Forelimb muscle (tissue), 1 donor: ENCODE results near the gene PTBP1. TPM values are rescaled to one million over a fixed set of nuclear protein-coding genes. Genes with fewer than 3 reads are reported as not detected.
"Not testable (repeated sequence)": the region's sequence is repeated elsewhere in the genome, so short reads cannot be mapped to it uniquely, and the experiment has no call there.

Experiments
- DNase-seq: peaks from one replicate; pipeline ENCODE4 v3.0.0-alpha.2; 2013; ENCODE audit warnings: low read depth
- polyA plus RNA-seq: library from polyadenylated mRNA; unstranded; fragments of 120-200 nt; gene quantifications from one replicate; pipeline ENCODE4 v1.2.1, GENCODE V29; 2013; ENCODE audit not compliant: insufficient read length

PTBP1 gene
- polyA plus RNA-seq, 1 donor, result 101 TPM

- DNase-seq, result no peak
These were observed 13.0 kb downstream of the PTBP1 start for GRCh38 chr19:810077-810855.

GRCh38 chr19:810883-811489 lies 13.7 kb downstream of the PTBP1 start:
- no peak for DNase-seq

DNA sequence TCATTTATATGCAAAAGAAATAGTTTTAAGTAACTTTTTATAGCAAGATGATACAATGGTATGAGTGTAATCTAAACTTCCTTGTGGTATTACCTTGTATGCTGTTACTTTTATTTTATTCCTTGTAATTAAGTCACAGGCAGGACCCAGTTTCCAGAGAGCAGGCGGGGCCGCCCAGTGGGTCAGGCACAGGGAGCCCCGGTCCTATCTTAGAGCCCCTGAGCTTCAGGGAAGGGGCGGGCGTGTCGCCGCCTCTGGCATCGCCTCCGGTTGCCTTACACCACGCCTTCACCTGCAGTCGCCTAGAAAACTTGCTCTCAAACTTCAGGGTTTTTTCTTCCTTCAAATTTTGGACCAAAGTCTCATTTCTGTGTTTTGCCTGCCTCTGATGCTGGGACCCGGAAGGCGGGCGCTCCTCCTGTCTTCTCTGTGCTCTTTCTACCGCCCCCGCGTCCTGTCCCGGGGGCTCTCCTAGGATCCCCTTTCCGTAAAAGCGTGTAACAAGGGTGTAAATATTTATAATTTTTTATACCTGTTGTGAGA lies 14.3 kb downstream of the PTBP1 start:
- DNase-seq, result no peak

DNA sequence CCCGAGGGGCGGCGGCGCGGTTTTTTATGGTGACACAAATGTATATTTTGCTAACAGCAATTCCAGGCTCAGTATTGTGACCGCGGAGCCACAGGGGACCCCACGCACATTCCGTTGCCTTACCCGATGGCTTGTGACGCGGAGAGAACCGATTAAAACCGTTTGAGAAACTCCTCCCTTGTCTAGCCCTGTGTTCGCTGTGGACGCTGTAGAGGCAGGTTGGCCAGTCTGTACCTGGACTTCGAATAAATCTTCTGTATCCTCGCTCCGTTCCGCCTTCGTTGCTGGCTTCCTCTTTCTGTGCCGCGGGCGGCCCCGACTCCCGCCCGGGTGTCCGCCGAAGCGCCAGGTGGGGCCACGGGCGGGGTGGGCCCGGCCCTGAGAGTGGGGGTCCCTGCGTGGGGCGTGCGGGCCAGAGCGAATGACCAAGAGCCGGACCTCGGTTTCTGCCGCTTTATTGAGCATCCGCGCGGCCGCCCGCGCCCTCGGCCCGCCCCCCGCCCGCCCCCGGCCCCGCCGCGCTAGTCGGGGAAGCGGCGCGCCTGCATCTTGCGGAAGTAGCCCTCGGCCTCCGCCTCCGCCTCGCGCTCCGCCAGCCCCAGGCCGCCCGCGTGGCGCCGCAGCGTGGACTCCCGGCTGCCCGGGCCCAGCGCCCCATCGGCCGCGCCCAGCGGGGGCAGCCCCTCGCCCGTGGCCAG lies 14.9 kb downstream of the PTBP1 start:
- DNase-seq, result no peak

- no peak for DNase-seq
These were observed 15.5 kb downstream of the PTBP1 start for GRCh38 chr19:812747-813218.

GRCh38 chr19:813219-814151 lies 16.2 kb downstream of the PTBP1 start:
- DNase-seq, result no peak

- DNase-seq, result no peak
These were observed 17.2 kb downstream of the PTBP1 start for GRCh38 chr19:814152-815078.

- no peak for DNase-seq
These were observed 18.0 kb downstream of the PTBP1 start for GRCh38 chr19:815079-815774.

DNA sequence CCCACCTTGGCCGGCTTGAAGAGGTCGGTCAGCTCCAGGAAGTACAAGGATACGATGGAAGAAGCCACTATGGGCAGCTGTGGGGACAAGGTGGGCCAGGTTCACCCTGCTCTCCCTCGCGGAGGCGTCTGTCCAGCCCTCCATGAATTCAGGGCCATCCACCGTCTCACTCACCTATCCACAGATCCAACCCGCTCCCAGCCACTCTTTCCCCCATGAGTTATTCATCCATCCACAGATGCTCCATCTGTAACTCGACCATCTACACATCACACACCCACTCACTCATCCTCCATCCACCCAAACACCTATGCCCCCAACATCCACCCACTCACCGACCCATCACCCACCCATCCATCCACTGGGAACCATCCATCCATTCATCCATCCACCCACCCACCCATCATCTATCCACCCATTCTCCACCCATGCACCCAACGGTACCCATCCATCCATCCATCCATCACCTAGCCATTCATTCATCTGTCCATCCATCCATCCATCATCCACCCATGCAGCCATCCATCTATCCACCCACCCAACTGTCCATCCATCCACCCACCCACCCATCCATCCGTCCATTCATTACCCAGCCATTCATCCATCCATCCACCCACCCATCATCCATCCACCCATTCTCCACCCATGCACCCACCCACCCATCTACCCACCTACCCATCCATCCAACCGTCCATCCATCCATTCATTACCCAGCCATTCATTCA lies 18.7 kb downstream of the PTBP1 start:
- DNase-seq, result no peak

- no peak for DNase-seq
These were observed 19.2 kb downstream of the PTBP1 start for GRCh38 chr19:816500-816857.

- DNase-seq, result not testable (repeated sequence)
These were observed 23.0 kb downstream of the PTBP1 start for GRCh38 chr19:820212-820611.

DNA sequence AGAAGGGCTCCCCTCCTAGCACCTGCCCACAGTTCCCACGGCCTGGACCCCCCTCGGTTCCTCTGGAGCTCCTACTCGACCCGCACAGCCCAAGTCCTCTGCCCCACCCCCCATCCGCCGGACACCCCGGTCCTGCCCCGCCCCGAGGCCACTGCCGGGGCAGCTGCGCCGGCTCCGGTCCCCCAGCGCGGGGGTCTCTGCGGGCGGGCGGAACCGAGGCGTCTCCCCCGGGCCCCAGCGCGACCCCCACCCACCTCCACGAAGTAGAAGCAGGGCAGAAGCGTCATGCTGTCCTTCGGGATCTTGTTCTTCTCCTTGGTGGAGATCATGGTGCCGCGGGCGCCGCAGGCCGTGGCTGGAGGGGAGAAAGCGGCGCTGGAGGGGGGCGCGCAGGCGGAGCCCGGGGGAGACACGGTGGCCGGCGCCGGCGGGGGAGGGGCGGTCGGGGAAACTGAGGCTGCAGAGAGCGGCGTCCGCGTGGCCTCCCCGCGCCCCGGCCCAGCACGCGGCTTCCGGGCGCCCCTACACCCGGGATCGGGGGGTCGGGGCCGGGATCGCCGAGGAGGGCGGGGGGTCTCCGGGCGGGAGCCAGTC lies 24.1 kb downstream of the PTBP1 start:
- DNase-seq, result no peak

DNA sequence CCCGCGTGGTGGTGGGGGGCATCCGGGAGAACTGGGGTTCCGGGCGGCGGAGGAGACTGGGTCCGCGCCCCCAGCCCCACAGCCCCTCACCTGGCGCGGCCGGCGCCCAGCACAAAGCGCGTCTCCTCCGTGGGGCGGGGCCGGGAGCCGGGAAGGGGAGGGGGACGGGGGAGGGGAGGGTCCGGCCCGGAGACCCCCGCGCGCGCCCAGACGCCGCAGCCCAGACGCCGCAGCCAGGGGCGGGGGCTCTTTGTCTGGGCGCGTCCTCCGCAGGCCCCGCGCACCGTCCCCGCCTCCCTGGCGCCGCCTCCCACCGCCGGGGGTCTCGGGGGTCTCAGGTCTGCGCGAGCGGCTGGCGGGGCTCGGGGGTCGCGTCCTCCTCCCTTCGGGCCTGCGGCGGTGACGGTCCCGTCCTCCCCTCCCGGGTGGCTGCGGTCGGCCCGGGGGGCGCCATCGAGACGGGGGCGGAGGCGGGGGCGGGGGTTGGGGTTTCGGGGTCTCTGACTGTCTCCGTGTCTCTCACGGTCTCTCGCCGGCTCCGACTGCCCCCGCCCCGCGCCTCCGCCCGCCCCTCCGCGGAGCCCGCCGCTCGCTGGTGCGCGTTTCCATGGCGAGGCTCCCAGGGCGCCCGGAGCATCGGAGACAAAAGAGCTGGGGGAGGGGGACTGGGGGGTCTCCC lies 24.7 kb downstream of the PTBP1 start, which contains the start of gene PLPPR3:
Gene PLPPR3 (minus strand): TSS at position 131 of the 679 bp plus-strand sequence. CDS start 396 bp downstream, outside the sequence.
- DNase-seq, result no peak

DNA sequence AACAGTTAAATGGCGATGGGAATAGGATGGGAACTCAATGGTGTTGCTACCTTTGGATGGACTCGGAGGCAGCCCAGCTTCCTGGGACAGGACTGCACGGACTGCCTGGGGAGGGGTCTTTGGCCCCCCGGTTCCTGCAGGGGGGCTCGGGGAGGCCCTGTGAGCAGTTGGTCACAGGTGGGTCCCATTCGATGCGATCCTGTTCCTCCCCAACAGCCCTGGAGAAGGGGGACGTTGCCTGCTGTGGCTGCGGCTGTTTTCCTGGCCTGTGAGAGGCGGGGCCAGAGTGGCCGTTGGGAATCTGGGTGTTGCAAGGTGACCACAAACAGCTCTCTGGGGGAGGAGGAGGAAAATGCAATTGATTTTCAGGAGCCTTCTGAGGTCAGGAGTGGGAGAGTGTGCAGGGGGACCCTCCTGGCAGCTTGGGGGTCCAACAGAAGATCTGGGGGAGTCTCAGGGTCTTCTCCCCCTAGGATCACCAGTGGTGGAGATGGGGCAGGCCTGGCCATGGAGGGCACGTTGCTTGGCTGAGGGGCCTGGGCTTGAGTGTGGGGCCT lies 26.4 kb downstream of the PTBP1 start:
- no peak for DNase-seq

- DNase-seq, result no peak
These were observed 27.6 kb downstream of the PTBP1 start for GRCh38 chr19:824885-825284.

GRCh38 chr19:825897-826644 lies 28.8 kb downstream of the PTBP1 start:
- DNase-seq, result no peak

- no peak for DNase-seq
These were observed 30.1 kb downstream of the PTBP1 start for GRCh38 chr19:827314-827709.
